Ishikawa (cell line): ENCODE measurements around the gene SLC30A9.

Source experiments
- EP300 ChIP-seq: IDR thresholded peaks from 2 replicates; pipeline ENCODE4 v1.6.1; 2012; ENCODE audit warnings: borderline replicate concordance
- RAD21 ChIP-seq: IDR thresholded peaks from 2 replicates; pipeline ENCODE4 v1.6.1; 2012; ENCODE audit warnings: low read depth
- TAF1 ChIP-seq: IDR thresholded peaks from 2 replicates; pipeline ENCODE4 v1.6.1; 2012; ENCODE audit warnings: low read depth, mild to moderate bottlenecking

GRCh38 chr4:42008011-42008786 is 17.9 kb downstream of the SLC30A9 start:
- TF ChIP-seq EP300: no peak
- TF ChIP-seq TAF1: no peak
- no peak for TF ChIP-seq RAD21
